Liver (tissue), 9 donors: ENCODE results near the gene BCAS1. TPM values are rescaled to one million over a fixed set of nuclear protein-coding genes. Genes with fewer than 3 reads are reported as not detected.

Experiments used
- DNase-seq: peaks from one replicate; pipeline ENCODE4 v3.0.0-alpha.2; 2017; ENCODE audit warnings: low spot score
- H3K27ac ChIP-seq, 2 donors: one replicate each; pipeline ENCODE4 v1.7.0; 2013; ENCODE audit warnings: inconsistent platforms in 2 of 2, low read length in 2 of 2, control low read depth in 1 of 2, low read depth in 1 of 2, mild to moderate bottlenecking in 1 of 2
- H3K27me3 ChIP-seq, 4 donors: one replicate each; pipeline versions ENCODE4 v1.6.1 to v1.7.0; 2013; ENCODE audit warnings: low read length in 3 of 4, inconsistent platforms in 1 of 4, mild to moderate bottlenecking in 1 of 4, moderate library complexity in 1 of 4; ENCODE audit not compliant: control insufficient read depth in 4 of 4, insufficient read depth in 4 of 4
- H3K36me3 ChIP-seq, 4 donors: one replicate each; pipeline versions ENCODE4 v1.6.1 to v1.7.0; 2013; ENCODE audit warnings: low read length in 3 of 4, mild to moderate bottlenecking in 3 of 4, low read depth in 1 of 4, moderate library complexity in 1 of 4; ENCODE audit not compliant: control insufficient read depth in 4 of 4, insufficient read depth in 3 of 4
- H3K4me1 ChIP-seq, 4 donors: one replicate each; pipeline versions ENCODE4 v1.6.1 to v1.7.0; 2013; ENCODE audit warnings: low read length in 3 of 4, mild to moderate bottlenecking in 3 of 4, moderate library complexity in 1 of 4; ENCODE audit not compliant: control insufficient read depth in 4 of 4, insufficient read depth in 4 of 4
- H3K4me3 ChIP-seq, 3 donors: one replicate each; pipeline versions ENCODE4 v1.6.1 to v1.7.0; 2013; ENCODE audit warnings: low read length in 3 of 3, control low read depth in 1 of 3, low read depth in 1 of 3, mild to moderate bottlenecking in 1 of 3
- H3K9ac ChIP-seq, 2 donors: one replicate each; pipeline ENCODE4 v1.7.0; 2013; ENCODE audit warnings: low read length in 2 of 2, mild to moderate bottlenecking in 2 of 2, moderate library complexity in 2 of 2, control low read depth in 1 of 2, low read depth in 1 of 2
- H3K9me3 ChIP-seq, 4 donors: one replicate each; pipeline versions ENCODE4 v1.6.1 to v1.7.0; 2013; ENCODE audit warnings: low read length in 3 of 4; ENCODE audit not compliant: control insufficient read depth in 4 of 4
- CTCF ChIP-seq: fragments of 150-350 bp; IDR thresholded peaks from 2 replicates; pipeline ENCODE4 v1.5.1; 2017; ENCODE audit warnings: improper control_type of control experiment, low read depth, low read length; ENCODE audit not compliant: missing input control
- FOXA1 ChIP-seq: IDR thresholded peaks from 2 replicates; pipeline ENCODE4 v1.6.1; 2016; ENCODE audit warnings: antibody characterized with exemption
- FOXA2 ChIP-seq: IDR thresholded peaks from 2 replicates; pipeline ENCODE4 v1.6.1; 2016; ENCODE audit warnings: antibody characterized with exemption
- GABPA ChIP-seq, 2 donors: IDR thresholded peaks in 1 of 2; conservative IDR thresholded peaks in 1 of 2; 2 replicates each; pipeline ENCODE4 v1.6.1; 2016; ENCODE audit warnings: antibody characterized with exemption in 2 of 2, mild to moderate bottlenecking in 1 of 2, moderate library complexity in 1 of 2
- HNF4G ChIP-seq: IDR thresholded peaks from 2 replicates; pipeline ENCODE4 v1.6.1; 2016; ENCODE audit warnings: antibody characterized with exemption
- JUND ChIP-seq, 2 donors: IDR thresholded peaks; 2 replicates each; pipeline ENCODE4 v1.6.1; 2016; ENCODE audit warnings: antibody characterized with exemption in 2 of 2
- MAX ChIP-seq: IDR thresholded peaks from 2 replicates; pipeline ENCODE4 v1.6.1; 2016; ENCODE audit warnings: antibody characterized with exemption
- NR2F2 ChIP-seq: IDR thresholded peaks from 2 replicates; pipeline ENCODE4 v1.6.1; 2016; ENCODE audit warnings: antibody characterized with exemption
- REST ChIP-seq: IDR thresholded peaks from 2 replicates; pipeline ENCODE4 v1.6.1; 2016; ENCODE audit warnings: antibody characterized with exemption, mild to moderate bottlenecking
- RXRA ChIP-seq, 2 donors: IDR thresholded peaks; 2 replicates each; pipeline ENCODE4 v1.6.1; 2017 to 2018; ENCODE audit warnings: antibody characterized with exemption in 2 of 2, mild to moderate bottlenecking in 1 of 2
- SP1 ChIP-seq: IDR thresholded peaks from 2 replicates; pipeline ENCODE4 v1.6.1; 2018; ENCODE audit warnings: antibody characterized with exemption, mild to moderate bottlenecking
- TAF1 ChIP-seq: conservative IDR thresholded peaks from 2 replicates; pipeline ENCODE4 v1.6.1; 2016; ENCODE audit warnings: antibody characterized with exemption, mild to moderate bottlenecking
- YY1 ChIP-seq: IDR thresholded peaks from 2 replicates; pipeline ENCODE4 v1.6.1; 2016; ENCODE audit warnings: antibody characterized with exemption, mild to moderate bottlenecking
- WGBS: extraction: QIAGEN DNeasy Blood & Tissue Kit; methylation state at CpG from one replicate; pipeline ENCODE4 v1.1.7; 2013; 5-methylcytosine and 5-hydroxymethylcytosine counted together
- polyA plus RNA-seq, 2 donors: library from polyadenylated mRNA; stranded (reverse) in 1 of 2; unstranded in 1 of 2; fragments of 200-250 nt in 1 of 2; fragments of >200 nt in 1 of 2; fragmentation: Nextera tagmentation in 1 of 2; extraction: Ambion mirVana in 1 of 2; gene quantifications; one replicate each; pipeline versions ENCODE4 v1.2.1 to v1.2.3, GENCODE V29; 2013 to 2015
- total RNA-seq, 2 donors: library from RNA; depleted of rRNA; stranded (reverse); fragments of >200 nt; gene quantifications; one replicate each; pipeline ENCODE4 v1.2.3, GENCODE V29; 2014
- TF ChIP-seq, protein P1 (sequence below): IDR thresholded peaks from 2 replicates; pipeline ENCODE4 v1.6.1; 2016; ENCODE audit warnings: antibody characterized with exemption
- TF ChIP-seq, protein P2 (sequence below): IDR thresholded peaks from 2 replicates; pipeline ENCODE4 v1.6.1; 2016; ENCODE audit warnings: antibody characterized with exemption
- donor health status: healthy.
- donor health status: healthy.
- donor health status: healthy.
- donor health status: healthy.
- donor health status: healthy.

The BCAS1 gene
- total and polyA plus RNA-seq, 4 donors, result under 0.01 to 0.93 (median 0.04) TPM

GRCh38 chr20:54058420-54059139 lies 11.8 kb downstream of the BCAS1 start (continued):
- TF ChIP-seq CTCF (no peak), GABPA (IDR thresholded peaks at IDR 0.05 in 1 of 2, conservative IDR thresholded peaks at IDR 0.05 in 1 of 2) (no peak), HNF4G (no peak)
- TF ChIP-seq, protein P1, sequence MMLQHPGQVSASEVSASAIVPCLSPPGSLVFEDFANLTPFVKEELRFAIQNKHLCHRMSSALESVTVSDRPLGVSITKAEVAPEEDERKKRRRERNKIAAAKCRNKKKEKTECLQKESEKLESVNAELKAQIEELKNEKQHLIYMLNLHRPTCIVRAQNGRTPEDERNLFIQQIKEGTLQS, result no peak

- WGBS, result 85% methylated on average over 3 of the region's 3 CpGs
- Histone ChIP-seq H3K27ac (no peak overlapping the region), H3K36me3 (no peaks in the 10 kb centered on the region), H3K9ac (no peak overlapping the region), H3K27me3 (no peaks in the 10 kb centered on the region), H3K9me3 (no peaks in the 10 kb centered on the region), H3K4me3 (no peak overlapping the region), H3K4me1 (no peaks in the 10 kb centered on the region)
- TF ChIP-seq SP1 (no peak), TAF1 (no peak), CTCF (no peak), GABPA (IDR thresholded peaks at IDR 0.05 in 1 of 2, conservative IDR thresholded peaks at IDR 0.05 in 1 of 2) (no peak), RXRA (IDR thresholded peaks at IDR 0.05) (no peak), JUND (IDR thresholded peaks at IDR 0.05) (no peak), NR2F2 (no peak), MAX (no peak), YY1 (no peak), FOXA2 (no peak), FOXA1 (no peak), REST (no peak)
- TF ChIP-seq, protein P1, result no peak
- TF ChIP-seq, protein P2, sequence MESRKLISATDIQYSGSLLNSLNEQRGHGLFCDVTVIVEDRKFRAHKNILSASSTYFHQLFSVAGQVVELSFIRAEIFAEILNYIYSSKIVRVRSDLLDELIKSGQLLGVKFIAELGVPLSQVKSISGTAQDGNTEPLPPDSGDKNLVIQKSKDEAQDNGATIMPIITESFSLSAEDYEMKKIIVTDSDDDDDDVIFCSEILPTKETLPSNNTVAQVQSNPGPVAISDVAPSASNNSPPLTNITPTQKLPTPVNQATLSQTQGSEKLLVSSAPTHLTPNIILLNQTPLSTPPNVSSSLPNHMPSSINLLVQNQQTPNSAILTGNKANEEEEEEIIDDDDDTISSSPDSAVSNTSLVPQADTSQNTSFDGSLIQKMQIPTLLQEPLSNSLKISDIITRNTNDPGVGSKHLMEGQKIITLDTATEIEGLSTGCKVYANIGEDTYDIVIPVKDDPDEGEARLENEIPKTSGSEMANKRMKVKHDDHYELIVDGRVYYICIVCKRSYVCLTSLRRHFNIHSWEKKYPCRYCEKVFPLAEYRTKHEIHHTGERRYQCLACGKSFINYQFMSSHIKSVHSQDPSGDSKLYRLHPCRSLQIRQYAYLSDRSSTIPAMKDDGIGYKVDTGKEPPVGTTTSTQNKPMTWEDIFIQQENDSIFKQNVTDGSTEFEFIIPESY, result no peak
- DNase-seq, result no peak
Observed at GRCh38 chr20:54056762-54057639, 13.4 kb downstream of the BCAS1 start.
